HL-60/S4 treated with retinoic acid at 250 ng/mL for 4 days and 3 days (cell line): ENCODE results near the gene UBA5.

Experiments
- in situ Hi-C: fragments of 300-500 bp; cut with MboI; formaldehyde crosslinking; loops from 2 replicates; pipeline ENCODE4 v1.7.0; 2022; ENCODE audit warnings: low sequenced_read_pairs

UBA5 gene

DNA sequence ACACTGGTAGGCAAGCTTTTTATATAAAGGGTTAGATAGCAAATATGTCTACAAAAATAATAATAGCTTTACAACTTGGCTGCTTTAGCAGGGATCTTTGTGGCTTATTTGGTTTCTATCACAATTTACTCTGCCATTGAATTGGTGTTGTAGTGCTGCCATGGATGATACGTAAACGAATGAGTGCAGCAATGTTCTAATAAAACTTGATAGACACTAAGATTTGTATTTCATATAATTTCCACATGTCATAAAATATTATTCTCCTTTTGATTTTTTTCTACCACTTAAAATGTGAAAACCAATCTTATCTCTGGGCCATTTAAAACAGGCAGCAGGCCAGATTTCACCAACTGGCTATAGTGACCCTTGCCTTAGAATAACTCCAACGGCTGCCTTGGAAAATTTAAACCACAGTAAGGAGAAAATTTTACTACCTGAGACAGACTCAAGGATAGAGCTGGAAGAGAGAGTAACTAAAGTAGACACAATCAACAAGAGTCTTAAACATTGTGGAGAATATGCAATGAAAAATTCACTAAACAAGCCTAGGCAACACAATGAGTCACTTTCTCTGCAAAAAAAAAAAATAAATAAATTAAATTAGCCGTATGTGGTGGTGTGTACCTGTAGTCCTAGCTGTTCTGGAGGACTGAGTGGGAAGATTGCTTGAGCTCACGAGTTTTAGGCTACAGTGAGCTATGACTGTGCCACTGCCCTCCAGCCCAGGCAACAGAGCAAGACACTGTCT lies 54.0 kb downstream of the UBA5 start:
- in situ Hi-C loops = no loop called here

- in situ Hi-C loops = no loop called here
These were observed 56.2 kb downstream of the UBA5 start for GRCh38 chr3:132716372-132716771.

DNA sequence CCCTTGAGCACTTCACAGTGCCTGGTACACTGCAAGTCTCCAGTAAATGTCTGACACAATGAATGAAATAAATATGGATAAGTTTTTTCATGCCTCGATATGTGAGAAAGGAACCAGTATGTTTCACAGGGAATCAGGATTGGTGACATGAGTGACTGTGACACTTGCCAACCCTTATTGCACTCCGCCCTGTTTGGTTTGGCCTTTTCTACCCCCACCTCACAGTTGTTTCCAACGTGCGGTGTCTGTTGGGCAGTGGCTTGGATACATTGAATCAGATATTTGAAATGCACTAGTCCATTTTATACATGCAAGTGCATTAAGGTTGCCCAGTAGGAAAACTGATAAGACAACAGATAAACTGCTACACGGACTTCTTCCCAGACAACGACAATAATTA lies 60.1 kb downstream of the UBA5 start:
- in situ Hi-C loops = no loop called here

GRCh38 chr3:132721479-132722164 lies 61.5 kb downstream of the UBA5 start:
- in situ Hi-C loops = no loop called here

GRCh38 chr3:132722165-132723023 lies 62.3 kb downstream of the UBA5 start, which contains the start of gene NPHP3:
Gene NPHP3 (minus strand): TSS chr3:132722409. CDS start chr3:132722355, 54 bp downstream.
- in situ Hi-C loops = no loop called here

DNA sequence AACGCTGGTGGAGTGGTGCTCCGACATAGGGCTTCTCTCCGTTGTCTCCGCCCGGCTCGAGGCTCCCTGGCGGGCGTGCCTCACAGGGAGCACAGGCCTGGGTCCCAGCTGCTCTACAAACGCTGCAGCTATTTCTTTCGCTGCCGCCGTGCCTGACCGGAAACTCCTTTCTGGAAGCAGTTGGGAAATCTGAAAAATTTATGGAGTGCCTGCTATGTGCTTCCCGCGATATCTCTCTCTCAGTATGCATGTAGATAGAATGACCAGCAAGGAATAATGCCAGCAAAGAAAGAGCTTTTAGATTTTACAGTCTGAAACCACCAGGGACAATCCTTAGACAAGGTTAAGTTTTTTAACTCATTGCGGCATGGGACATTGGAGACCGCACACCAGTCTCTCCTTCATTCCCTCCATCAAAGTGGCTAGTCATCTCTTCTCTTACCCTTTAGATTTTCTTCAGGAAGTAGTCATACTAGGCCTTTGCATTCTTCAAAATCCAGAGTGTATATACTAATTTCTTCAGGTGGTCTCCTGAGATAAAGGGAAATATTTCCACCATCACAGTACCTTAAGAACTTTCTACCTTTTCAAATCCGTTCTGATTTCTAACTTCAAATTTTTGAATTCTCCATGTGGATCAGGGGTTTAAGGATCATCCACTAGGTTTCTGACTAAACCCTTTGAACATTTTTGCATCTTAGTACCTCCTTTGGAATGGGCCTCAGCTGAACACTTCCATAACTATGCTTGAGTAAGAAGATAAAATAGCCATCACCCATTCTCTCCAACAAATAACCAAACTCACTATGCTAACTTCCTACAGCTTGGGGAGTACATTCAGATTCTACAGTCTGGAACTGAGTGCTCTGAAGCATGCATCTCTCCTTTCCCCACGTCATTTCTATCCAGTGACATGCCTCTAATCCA lies 63.2 kb downstream of the UBA5 start:
- in situ Hi-C loops = no loop called here

DNA sequence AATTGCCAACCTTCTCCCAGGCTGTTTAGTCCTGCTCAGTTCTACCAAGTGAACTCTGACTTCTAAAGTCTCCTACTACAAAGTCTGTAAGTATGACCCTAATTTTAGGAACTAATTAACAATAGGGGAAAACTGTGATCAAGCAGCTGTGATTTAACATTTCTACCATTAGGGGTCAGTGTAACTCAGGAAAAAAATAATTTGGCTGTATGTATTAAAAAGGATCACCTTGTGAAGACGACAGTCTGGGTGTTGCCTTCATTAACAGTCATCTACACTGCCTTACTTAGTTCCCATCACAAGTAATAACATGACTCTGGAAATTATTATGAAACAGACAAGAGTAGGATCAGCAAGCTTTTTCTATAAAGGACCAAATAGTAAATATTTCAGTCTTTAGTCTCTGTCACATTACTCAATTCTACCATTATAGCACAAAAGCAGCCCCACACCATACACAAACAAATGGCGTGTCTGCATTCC lies 66.3 kb downstream of the UBA5 start:
- in situ Hi-C loops = loop anchor here (25.0 kb wide), 3 partner anchors 311 to 1486 kb away; partner anchors contain the start of gene TMEM108
